RPMI7951 (cell line): Measurements from ENCODE around the gene METTL16. TPM values are rescaled to one million over a fixed set of nuclear protein-coding genes. Genes with fewer than 3 reads are reported as not detected.

Experiments
- total RNA-seq: library from RNA; depleted of rRNA; stranded (reverse); fragments of >200 nt; shearing (Covaris generic); gene quantifications from 2 replicates; pipeline ENCODE4 v1.2.3, GENCODE V29; 2014; rRNA removed

The METTL16 gene
- total RNA-seq, 1 experiment from 2014 or later, result 19.1 TPM

Other genes with a start within 250 kb of the METTL16 start
- gene SMG6, start 208.1 kb downstream of the METTL16 start, total RNA-seq, result 23.4 and 26.1 TPM in 2 replicates
- gene SRR, start 207.9 kb downstream of the METTL16 start, total RNA-seq, result 21.1 and 34.4 TPM in 2 replicates
- gene TSR1, start 175.4 kb downstream of the METTL16 start, total RNA-seq, result 51.5 and 52.8 TPM in 2 replicates
- 9.1 and 9.5 TPM in 2 replicates for gene SGSM2, start 174.4 kb downstream of the METTL16 start, total RNA-seq
- 2.4 and 2.7 TPM in 2 replicates for gene MNT, start 110.8 kb downstream of the METTL16 start, total RNA-seq
- 93.9 and 106 TPM in 2 replicates for gene PAFAH1B1, start 81.8 kb upstream of the METTL16 start, total RNA-seq
- 12.1 and 17.3 TPM in 2 replicates for gene CLUH, start 199.9 kb upstream of the METTL16 start, total RNA-seq
- not detected in 2 replicates for gene CCDC92B, start 237.8 kb upstream of the METTL16 start, total RNA-seq